ENCODE data around the gene AHNAK.
"Not testable (repeated sequence)": the region's sequence is repeated elsewhere in the genome, so short reads cannot be mapped to it uniquely, and the experiment has no call there.

AHNAK gene

GRCh38 chr11:62572431-62572830, 25.8 kb upstream of the AHNAK start:
- DNase-seq (ENCODE audit: low read depth, low spot score): no peak

- DNase-seq (ENCODE audit: low read depth, low spot score): not testable (repeated sequence)
Observed at GRCh38 chr11:62571493-62571892, 24.9 kb upstream of the AHNAK start.

GRCh38 chr11:62570903-62571302, 24.3 kb upstream of the AHNAK start:
- DNase-seq (ENCODE audit: low read depth, low spot score): not testable (repeated sequence)

- DNase-seq (ENCODE audit: low read depth, low spot score): no peak
Observed at GRCh38 chr11:62569611-62570010, 23.0 kb upstream of the AHNAK start.

GRCh38 chr11:62567018-62567633, 20.5 kb upstream of the AHNAK start:
- no peak for DNase-seq (ENCODE audit: low read depth, low spot score)

GRCh38 chr11:62566247-62566646, 19.6 kb upstream of the AHNAK start:
- DNase-seq (ENCODE audit: low read depth, low spot score): no peak

GRCh38 chr11:62565100-62565802, 18.6 kb upstream of the AHNAK start:
- DNase-seq (ENCODE audit: low read depth, low spot score): no peak

- DNase-seq (ENCODE audit: low read depth, low spot score): not testable (repeated sequence)
Observed at GRCh38 chr11:62561677-62562230, 15.1 kb upstream of the AHNAK start.

- peak; percentile 72 for DNase-seq (ENCODE audit: low read depth, low spot score)
Observed at GRCh38 chr11:62560566-62561103, 14.0 kb upstream of the AHNAK start.

- not testable (repeated sequence) for DNase-seq (ENCODE audit: low read depth, low spot score)
Observed at GRCh38 chr11:62559626-62560025, 13.0 kb upstream of the AHNAK start.

- DNase-seq (ENCODE audit: low read depth, low spot score): no peak
Observed at GRCh38 chr11:62559204-62559603, 12.6 kb upstream of the AHNAK start.

- no peak for DNase-seq (ENCODE audit: low read depth, low spot score)
Observed at GRCh38 chr11:62558669-62559068, 12.1 kb upstream of the AHNAK start.

- DNase-seq (ENCODE audit: low read depth, low spot score): no peak
Observed at GRCh38 chr11:62556875-62557631, 10.4 kb upstream of the AHNAK start.

GRCh38 chr11:62556108-62556874, 9.7 kb upstream of the AHNAK start:
- DNase-seq (ENCODE audit: low read depth, low spot score): peak; percentile 89

GRCh38 chr11:62555464-62556107, 9.0 kb upstream of the AHNAK start:
- no peak for DNase-seq (ENCODE audit: low read depth, low spot score)

GRCh38 chr11:62554387-62555167, 8.0 kb upstream of the AHNAK start:
- no peak for DNase-seq (ENCODE audit: low read depth, low spot score)

- DNase-seq (ENCODE audit: low read depth, low spot score): no peak
Observed at GRCh38 chr11:62553839-62554361, 7.3 kb upstream of the AHNAK start.

GRCh38 chr11:62553080-62553838, 6.7 kb upstream of the AHNAK start:
- DNase-seq (ENCODE audit: low read depth, low spot score): no peak

- DNase-seq (ENCODE audit: low read depth, low spot score): no peak
Observed at GRCh38 chr11:62552485-62553079, 6.0 kb upstream of the AHNAK start.

Measured in brain pericyte (primary cell).